ENCODE measurements around the gene NPW. TPM values are rescaled to one million over a fixed set of nuclear protein-coding genes. Genes with fewer than 3 reads are reported as not detected.
A peak's percentile ranks its signal among the peaks of the same experiment; 100 is the strongest.

Gene NPW
- total RNA-seq, 4 donors from 2014 or later = 0.48 TPM; not detected in 3

- Histone ChIP-seq H3K27ac (peak overlapping the region; percentile 71 to 92 (median 85)), H3K9me3 (no peaks in the 10 kb centered on the region), H3K4me3 (peak overlapping the region in 3 of 4 donors; percentile 11 to 52 (median 21)), H3K36me3 (peaks cover 0 to 5% (median 0%) of the 10 kb centered on the region in 3 donors), H3K27me3 (no peaks in the 10 kb centered on the region), H3K4me1 (peaks cover 58 to 97% (median 71%) of the 10 kb centered on the region in 3 donors)
- no peak for DNase-seq
- intact Hi-C loops (cut with DNase I) = no loop called here
- whole genome bisulfite sequencing, 2 donors = 84 to 92% methylated on average over 12 to 16 of the region's 47 CpGs
- TF ChIP-seq, protein P1, sequence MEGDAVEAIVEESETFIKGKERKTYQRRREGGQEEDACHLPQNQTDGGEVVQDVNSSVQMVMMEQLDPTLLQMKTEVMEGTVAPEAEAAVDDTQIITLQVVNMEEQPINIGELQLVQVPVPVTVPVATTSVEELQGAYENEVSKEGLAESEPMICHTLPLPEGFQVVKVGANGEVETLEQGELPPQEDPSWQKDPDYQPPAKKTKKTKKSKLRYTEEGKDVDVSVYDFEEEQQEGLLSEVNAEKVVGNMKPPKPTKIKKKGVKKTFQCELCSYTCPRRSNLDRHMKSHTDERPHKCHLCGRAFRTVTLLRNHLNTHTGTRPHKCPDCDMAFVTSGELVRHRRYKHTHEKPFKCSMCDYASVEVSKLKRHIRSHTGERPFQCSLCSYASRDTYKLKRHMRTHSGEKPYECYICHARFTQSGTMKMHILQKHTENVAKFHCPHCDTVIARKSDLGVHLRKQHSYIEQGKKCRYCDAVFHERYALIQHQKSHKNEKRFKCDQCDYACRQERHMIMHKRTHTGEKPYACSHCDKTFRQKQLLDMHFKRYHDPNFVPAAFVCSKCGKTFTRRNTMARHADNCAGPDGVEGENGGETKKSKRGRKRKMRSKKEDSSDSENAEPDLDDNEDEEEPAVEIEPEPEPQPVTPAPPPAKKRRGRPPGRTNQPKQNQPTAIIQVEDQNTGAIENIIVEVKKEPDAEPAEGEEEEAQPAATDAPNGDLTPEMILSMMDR (IDR thresholded peaks at IDR 0.05) = no peak
- no peak for TF ChIP-seq POLR2A (IDR thresholded peaks at IDR 0.05)
Observed at GRCh38 chr16:2036200-2036966, 16.8 kb downstream of the NPW start.

- Histone ChIP-seq H3K27me3 (no peaks in the 10 kb centered on the region), H3K4me3 (no peak overlapping the region), H3K4me1 (peaks cover 56 to 97% (median 75%) of the 10 kb centered on the region in 3 donors), H3K27ac (peak overlapping the region; percentile 71 to 92 (median 85)), H3K36me3 (peaks cover 0 to 5% (median 0%) of the 10 kb centered on the region in 3 donors), H3K9me3 (no peaks in the 10 kb centered on the region)
- intact Hi-C loops (cut with DNase I) = no loop called here
- WGBS, 2 donors = 87% methylated on average over 3 of the region's 15 CpGs; no CpG with 5 or more reads in 1 of the 2 donors
- DNase-seq = no peak
- TF ChIP-seq POLR2A (IDR thresholded peaks at IDR 0.05) = no peak
- TF ChIP-seq, protein P1 (IDR thresholded peaks at IDR 0.05) = no peak
Observed at GRCh38 chr16:2037115-2037514, 17.5 kb downstream of the NPW start.

GRCh38 chr16:2037647-2038381 is 18.2 kb downstream of the NPW start:
- Histone ChIP-seq H3K27ac (peak overlapping the region; percentile 48 to 92 (median 85)), H3K36me3 (peaks cover 0 to 5% (median 0%) of the 10 kb centered on the region in 3 donors), H3K4me3 (peak overlapping the region in 1 of 4 donors; percentile 21), H3K4me1 (peaks cover 60 to 97% (median 80%) of the 10 kb centered on the region in 3 donors), H3K9me3 (no peaks in the 10 kb centered on the region), H3K27me3 (no peaks in the 10 kb centered on the region)
- no peak for DNase-seq
- 86 to 88% methylated on average over 9 to 14 of the region's 29 CpGs for WGBS, 2 donors
- intact Hi-C loops (cut with DNase I) = no loop called here
- no peak for TF ChIP-seq POLR2A (IDR thresholded peaks at IDR 0.05)

DNA sequence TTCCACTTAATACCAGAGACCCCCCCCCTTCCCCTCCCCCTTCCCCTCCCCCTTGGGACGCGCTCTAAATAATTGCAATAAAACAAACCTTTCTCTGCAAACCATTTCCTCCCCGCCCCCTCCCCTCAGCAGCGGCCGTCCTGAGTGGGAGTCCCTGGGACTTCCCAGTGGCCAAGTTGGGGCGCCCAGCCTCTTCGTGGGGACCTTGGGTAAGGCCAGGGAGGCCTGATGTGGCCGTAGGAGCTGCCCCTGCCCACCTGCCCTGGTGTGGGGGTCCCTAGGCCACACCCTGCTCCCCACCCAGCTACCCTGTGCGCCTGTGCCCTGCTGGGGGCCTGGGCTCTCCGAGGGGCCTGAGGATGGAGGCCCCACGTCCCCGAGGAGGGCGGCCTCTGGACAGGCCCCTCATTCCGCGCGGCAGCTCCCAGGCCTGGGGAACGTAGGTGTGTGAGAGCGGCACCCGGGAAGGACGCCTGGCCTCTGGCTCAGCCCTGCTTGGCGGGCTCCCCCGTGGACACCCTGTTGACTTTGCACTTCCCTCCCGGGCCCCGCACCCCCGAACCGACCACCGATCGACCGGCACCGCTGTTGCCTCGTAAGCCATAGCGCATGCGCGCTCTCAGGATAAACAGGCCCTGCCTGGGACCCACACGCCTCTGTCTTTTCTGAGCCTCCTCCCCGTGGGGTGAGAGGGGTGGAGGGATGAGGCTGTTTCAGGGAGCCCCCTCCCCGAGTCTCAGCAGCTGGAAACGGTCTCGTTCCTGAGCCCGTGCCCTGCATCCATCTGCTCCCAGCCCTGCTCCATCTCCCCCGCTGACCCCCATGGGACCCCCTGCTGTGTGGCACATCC is 19.0 kb downstream of the NPW start:
- H3K27me3 ChIP-seq = no peaks in the 10 kb centered on the region
- H3K4me3 ChIP-seq = peak overlapping the region in 2 of 4 donors; percentile 16 to 21
- WGBS, 2 donors = 64 to 85% methylated on average over 10 to 20 of the region's 41 CpGs
- H3K9me3 ChIP-seq = no peaks in the 10 kb centered on the region
- H3K4me1 ChIP-seq = peaks cover 54 to 97% (median 81%) of the 10 kb centered on the region in 3 donors
- H3K27ac ChIP-seq = peak overlapping the region; percentile 64 to 92 (median 85)
- DNase-seq = no peak
- TF ChIP-seq, protein P1 (IDR thresholded peaks at IDR 0.05) = no peak
- peaks cover 0 to 12% (median 0%) of the 10 kb centered on the region in 3 donors for H3K36me3 ChIP-seq
- intact Hi-C loops (cut with DNase I) = no loop called here

All from esophagus squamous epithelium (tissue), 5 donors.